DMS 273 treated with DMSO at 0.1 percent for 48 hours (cell line): ENCODE measurements around the gene VAPB.
"Not testable (repeated sequence)": the region's sequence is repeated elsewhere in the genome, so short reads cannot be mapped to it uniquely, and the experiment has no call there.

Source experiments
- DNase-seq: peaks from one replicate; lab custom pipeline; 2025; lab: John Stamatoyannopoulos, UW

Gene VAPB

GRCh38 chr20:58388882-58389323 is at the start of gene VAPB:
Gene VAPB, plus strand, starts transcription at chr20:58389229. Its CDS starts 231 bp downstream, at chr20:58389460.
- DNase-seq = peak; percentile 77

- DNase-seq = no peak
These were observed 49.3 kb upstream of the VAPB start for GRCh38 chr20:58339741-58340140.

- no peak for DNase-seq
These were observed 48.9 kb upstream of the VAPB start for GRCh38 chr20:58340151-58340550.

- no peak for DNase-seq
These were observed 48.2 kb upstream of the VAPB start for GRCh38 chr20:58340853-58341252.

GRCh38 chr20:58342104-58342945 is 46.7 kb upstream of the VAPB start:
- DNase-seq = no peak

GRCh38 chr20:58344741-58345140 is 44.3 kb upstream of the VAPB start:
- no peak for DNase-seq

- no peak for DNase-seq
These were observed 39.5 kb upstream of the VAPB start for GRCh38 chr20:58349570-58349969.

GRCh38 chr20:58352468-58352867 is 36.6 kb upstream of the VAPB start:
- no peak for DNase-seq

GRCh38 chr20:58359441-58359840 is 29.6 kb upstream of the VAPB start:
- no peak for DNase-seq

GRCh38 chr20:58360936-58361335 is 28.1 kb upstream of the VAPB start:
- no peak for DNase-seq

- DNase-seq = no peak
These were observed 27.4 kb upstream of the VAPB start for GRCh38 chr20:58361481-58362205.

- no peak for DNase-seq
These were observed 26.9 kb upstream of the VAPB start for GRCh38 chr20:58362206-58362516.

GRCh38 chr20:58362970-58363369 is 26.1 kb upstream of the VAPB start:
- no peak for DNase-seq

- no peak for DNase-seq
These were observed 22.2 kb upstream of the VAPB start for GRCh38 chr20:58366866-58367265.

- no peak for DNase-seq
These were observed 16.2 kb upstream of the VAPB start for GRCh38 chr20:58372806-58373205.

- not testable (repeated sequence) for DNase-seq
These were observed 15.7 kb upstream of the VAPB start for GRCh38 chr20:58373296-58373695.

GRCh38 chr20:58374027-58374850 is 14.8 kb upstream of the VAPB start:
- DNase-seq = no peak

- DNase-seq = no peak
These were observed 13.9 kb upstream of the VAPB start for GRCh38 chr20:58374906-58375758.

GRCh38 chr20:58375759-58376352 is 13.2 kb upstream of the VAPB start:
- DNase-seq = no peak

- DNase-seq = no peak
These were observed 12.0 kb upstream of the VAPB start for GRCh38 chr20:58377017-58377416.

GRCh38 chr20:58377766-58378401 is 11.1 kb upstream of the VAPB start:
- no peak for DNase-seq
